NB4 (cell line): Measurements from ENCODE around the gene SPAG4.

Experiments
- POLR2A ChIP-seq: IDR thresholded peaks from 2 replicates; pipeline ENCODE4 v1.6.1; 2011; ENCODE audit warnings: mild to moderate bottlenecking; ENCODE audit not compliant: insufficient read length; ENCODE audit errors: extremely low read depth
- TF ChIP-seq, protein P1 (sequence below): IDR thresholded peaks from one replicate; pipeline ENCODE4 v1.5.1; 2012; ENCODE audit warnings: low read depth, low read length
- TF ChIP-seq, protein P2 (sequence below): IDR thresholded peaks from 2 replicates; pipeline ENCODE4 v1.6.1; 2011; ENCODE audit warnings: low read depth, low read length

DNA sequence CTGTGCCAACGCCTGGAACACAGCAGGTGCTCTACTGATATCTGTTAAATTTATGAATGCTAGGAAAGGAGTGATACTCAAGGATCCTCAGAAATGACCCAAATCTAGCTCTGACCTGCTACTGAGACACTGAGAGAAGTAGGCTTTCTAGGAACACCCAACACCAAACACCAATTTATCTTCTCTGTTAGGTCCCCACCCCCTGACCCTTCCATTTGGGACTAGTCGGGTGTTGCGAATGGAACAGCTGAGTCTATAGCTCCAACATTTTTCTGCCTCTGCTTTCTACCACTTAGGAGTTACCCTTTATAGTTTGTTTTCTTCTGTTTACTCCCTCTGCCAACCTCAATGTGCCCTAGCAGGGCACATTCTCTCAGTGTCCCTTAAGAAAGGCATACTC lies 25.1 kb downstream of the SPAG4 start:
- TF ChIP-seq, protein P1, sequence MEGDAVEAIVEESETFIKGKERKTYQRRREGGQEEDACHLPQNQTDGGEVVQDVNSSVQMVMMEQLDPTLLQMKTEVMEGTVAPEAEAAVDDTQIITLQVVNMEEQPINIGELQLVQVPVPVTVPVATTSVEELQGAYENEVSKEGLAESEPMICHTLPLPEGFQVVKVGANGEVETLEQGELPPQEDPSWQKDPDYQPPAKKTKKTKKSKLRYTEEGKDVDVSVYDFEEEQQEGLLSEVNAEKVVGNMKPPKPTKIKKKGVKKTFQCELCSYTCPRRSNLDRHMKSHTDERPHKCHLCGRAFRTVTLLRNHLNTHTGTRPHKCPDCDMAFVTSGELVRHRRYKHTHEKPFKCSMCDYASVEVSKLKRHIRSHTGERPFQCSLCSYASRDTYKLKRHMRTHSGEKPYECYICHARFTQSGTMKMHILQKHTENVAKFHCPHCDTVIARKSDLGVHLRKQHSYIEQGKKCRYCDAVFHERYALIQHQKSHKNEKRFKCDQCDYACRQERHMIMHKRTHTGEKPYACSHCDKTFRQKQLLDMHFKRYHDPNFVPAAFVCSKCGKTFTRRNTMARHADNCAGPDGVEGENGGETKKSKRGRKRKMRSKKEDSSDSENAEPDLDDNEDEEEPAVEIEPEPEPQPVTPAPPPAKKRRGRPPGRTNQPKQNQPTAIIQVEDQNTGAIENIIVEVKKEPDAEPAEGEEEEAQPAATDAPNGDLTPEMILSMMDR, result no peak
- TF ChIP-seq, protein P2, sequence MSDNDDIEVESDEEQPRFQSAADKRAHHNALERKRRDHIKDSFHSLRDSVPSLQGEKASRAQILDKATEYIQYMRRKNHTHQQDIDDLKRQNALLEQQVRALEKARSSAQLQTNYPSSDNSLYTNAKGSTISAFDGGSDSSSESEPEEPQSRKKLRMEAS, result no peak
- no peak for TF ChIP-seq POLR2A
